Brain pericyte (primary cell): Measurements from ENCODE around the gene SLC9A3.
"Not testable (repeated sequence)": the region's sequence is repeated elsewhere in the genome, so short reads cannot be mapped to it uniquely, and the experiment has no call there.

Source experiments
- DNase-seq: peaks from one replicate; pipeline ENCODE4 v3.0.0-alpha.2; 2012; ENCODE audit warnings: low read depth, low spot score

Gene SLC9A3

GRCh38 chr5:476102-476813, 48.0 kb downstream of the SLC9A3 start:
- no peak for DNase-seq

GRCh38 chr5:475704-476101, 48.5 kb downstream of the SLC9A3 start:
- DNase-seq: no peak

GRCh38 chr5:474840-475661, 49.2 kb downstream of the SLC9A3 start:
- no peak for DNase-seq

GRCh38 chr5:474232-474839, 49.9 kb downstream of the SLC9A3 start:
- DNase-seq: not testable (repeated sequence)

GRCh38 chr5:473551-474192, 50.6 kb downstream of the SLC9A3 start:
- DNase-seq: no peak

- no peak for DNase-seq
Observed at GRCh38 chr5:472656-473550, 51.3 kb downstream of the SLC9A3 start.

GRCh38 chr5:472076-472655, 52.1 kb downstream of the SLC9A3 start:
- no peak for DNase-seq

- DNase-seq: no peak
Observed at GRCh38 chr5:471750-472058, 52.5 kb downstream of the SLC9A3 start.

- DNase-seq: no peak
Observed at GRCh38 chr5:470961-471749, 53.1 kb downstream of the SLC9A3 start.

- no peak for DNase-seq
Observed at GRCh38 chr5:469752-470483, 54.3 kb downstream of the SLC9A3 start.

GRCh38 chr5:468401-468800, 55.8 kb downstream of the SLC9A3 start:
- no peak for DNase-seq

GRCh38 chr5:466661-467310, 57.5 kb downstream of the SLC9A3 start:
- no peak for DNase-seq

GRCh38 chr5:465591-466403, 58.5 kb downstream of the SLC9A3 start:
- DNase-seq: no peak

- DNase-seq: no peak
Observed at GRCh38 chr5:464843-465590, 59.2 kb downstream of the SLC9A3 start.

GRCh38 chr5:464446-464842, 59.8 kb downstream of the SLC9A3 start:
- DNase-seq: no peak

GRCh38 chr5:463952-464351, 60.3 kb downstream of the SLC9A3 start:
- DNase-seq: no peak

- DNase-seq: no peak
Observed at GRCh38 chr5:463301-463700, 60.9 kb downstream of the SLC9A3 start.
